IgD-negative memory B cell (primary cell): Measurements from ENCODE around the gene ATP2A1. TPM values are rescaled to one million over a fixed set of nuclear protein-coding genes. Genes with fewer than 3 reads are reported as not detected.
"Not testable (repeated sequence)": the region's sequence is repeated elsewhere in the genome, so short reads cannot be mapped to it uniquely, and the experiment has no call there.

ENCODE experiments used
- H3K27ac Mint-ChIP-seq, 3 donors: one replicate each; pipeline ENCODE4 v1.8.0; 2020 to 2022; ENCODE audit warnings: mild to moderate bottlenecking in 3 of 3, mixed read lengths in 3 of 3, moderate library complexity in 1 of 3
- H3K27me3 Mint-ChIP-seq: one replicate; pipeline ENCODE4 v1.8.0; 2021; ENCODE audit warnings: mixed read lengths
- H3K36me3 Mint-ChIP-seq: one replicate; pipeline ENCODE4 v1.8.0; 2020; ENCODE audit warnings: mild to moderate bottlenecking, mixed read lengths
- H3K4me1 Mint-ChIP-seq, 3 donors: one replicate each; pipeline ENCODE4 v1.8.0; 2020 to 2022; ENCODE audit warnings: mixed read lengths in 3 of 3, mild to moderate bottlenecking in 1 of 3
- H3K4me3 Mint-ChIP-seq, 4 donors: one replicate each; pipeline ENCODE4 v1.8.0; 2020 to 2022; ENCODE audit warnings: mild to moderate bottlenecking in 4 of 4, mixed read lengths in 4 of 4, moderate library complexity in 3 of 4
- H3K9me3 Mint-ChIP-seq, 3 donors: one replicate each; pipeline ENCODE4 v1.8.0; 2020 to 2021; ENCODE audit warnings: mixed read lengths in 3 of 3, mild to moderate bottlenecking in 1 of 3
- polyA plus RNA-seq: library from polyadenylated mRNA; unstranded; fragments of 300-500 nt; fragmentation: Illumina TruSeq; gene quantifications from one replicate; pipeline ENCODE4 v1.2.3, GENCODE V29; 2021

The ATP2A1 gene
- polyA plus RNA-seq, 1 donor from 2014 or later, result not detected

- Mint-ChIP-seq H3K4me1 (peaks cover 0 to 3% (median 2%) of the 10 kb centered on the region in 3 donors), H3K4me3 (no peak overlapping the region), H3K9me3 (no peaks in the 10 kb centered on the region), H3K27me3 (peaks cover 6% of the 10 kb centered on the region), H3K27ac (no peak overlapping the region), H3K36me3 (no peaks in the 10 kb centered on the region)
Observed at GRCh38 chr16:28883221-28883996, 5.1 kb downstream of the ATP2A1 start.

GRCh38 chr16:28884045-28884444 lies 5.8 kb downstream of the ATP2A1 start:
- peaks cover 0 to 3% (median 2%) of the 10 kb centered on the region in 3 donors for H3K4me1 Mint-ChIP-seq
- H3K4me3 Mint-ChIP-seq, result no peak overlapping the region
- H3K27ac Mint-ChIP-seq, result no peak overlapping the region
- no peaks in the 10 kb centered on the region for H3K9me3 Mint-ChIP-seq
- no peaks in the 10 kb centered on the region for H3K36me3 Mint-ChIP-seq
- H3K27me3 Mint-ChIP-seq, result peaks cover 6% of the 10 kb centered on the region

GRCh38 chr16:28886945-28887344 lies 8.7 kb downstream of the ATP2A1 start:
- H3K27me3 Mint-ChIP-seq, result no peaks in the 10 kb centered on the region
- no peaks in the 10 kb centered on the region for H3K4me1 Mint-ChIP-seq
- no peaks in the 10 kb centered on the region for H3K9me3 Mint-ChIP-seq
- H3K27ac Mint-ChIP-seq, result no peak overlapping the region
- no peaks in the 10 kb centered on the region for H3K36me3 Mint-ChIP-seq
- no peak overlapping the region for H3K4me3 Mint-ChIP-seq

- not testable (repeated sequence) for H3K9me3 Mint-ChIP-seq, H3K36me3 Mint-ChIP-seq, H3K4me1 Mint-ChIP-seq, H3K27me3 Mint-ChIP-seq, H3K4me3 Mint-ChIP-seq, H3K27ac Mint-ChIP-seq
Observed at GRCh38 chr16:28890355-28890754, 12.1 kb downstream of the ATP2A1 start.

- Mint-ChIP-seq H3K9me3 (no peaks in the 10 kb centered on the region), H3K27me3 (no peaks in the 10 kb centered on the region), H3K4me1 (no peaks in the 10 kb centered on the region), H3K4me3 (peak overlapping the region in 1 of 4 donors; percentile 18), H3K27ac (no peak overlapping the region), H3K36me3 (peaks cover 2% of the 10 kb centered on the region)
Observed at GRCh38 chr16:28891964-28892890, 13.9 kb downstream of the ATP2A1 start.

GRCh38 chr16:28893291-28893690 lies 15.0 kb downstream of the ATP2A1 start:
- H3K36me3 Mint-ChIP-seq, result peaks cover 2% of the 10 kb centered on the region
- H3K9me3 Mint-ChIP-seq, result no peaks in the 10 kb centered on the region
- H3K27ac Mint-ChIP-seq, result peak overlapping the region in 1 of 3 donors; percentile 50
- no peaks in the 10 kb centered on the region for H3K27me3 Mint-ChIP-seq
- H3K4me3 Mint-ChIP-seq, result no peak overlapping the region
- H3K4me1 Mint-ChIP-seq, result no peaks in the 10 kb centered on the region

GRCh38 chr16:28895609-28896008 lies 17.3 kb downstream of the ATP2A1 start:
- H3K36me3 Mint-ChIP-seq, result peaks cover 3% of the 10 kb centered on the region
- H3K4me1 Mint-ChIP-seq, result no peaks in the 10 kb centered on the region
- no peaks in the 10 kb centered on the region for H3K9me3 Mint-ChIP-seq
- no peak overlapping the region for H3K4me3 Mint-ChIP-seq
- H3K27me3 Mint-ChIP-seq, result no peaks in the 10 kb centered on the region
- H3K27ac Mint-ChIP-seq, result peak overlapping the region in 1 of 3 donors; percentile 63

- no peaks in the 10 kb centered on the region for H3K27me3 Mint-ChIP-seq
- no peaks in the 10 kb centered on the region for H3K9me3 Mint-ChIP-seq
- H3K36me3 Mint-ChIP-seq, result peaks cover 3% of the 10 kb centered on the region
- H3K4me1 Mint-ChIP-seq, result peaks cover 0 to 10% (median 2%) of the 10 kb centered on the region in 3 donors
- H3K4me3 Mint-ChIP-seq, result no peak overlapping the region
- no peak overlapping the region for H3K27ac Mint-ChIP-seq
Observed at GRCh38 chr16:28897826-28898225, 19.5 kb downstream of the ATP2A1 start.

GRCh38 chr16:28898266-28898665 lies 20.0 kb downstream of the ATP2A1 start:
- Mint-ChIP-seq H3K36me3 (peaks cover 3% of the 10 kb centered on the region), H3K27me3 (no peaks in the 10 kb centered on the region), H3K9me3 (no peaks in the 10 kb centered on the region), H3K27ac (no peak overlapping the region), H3K4me3 (no peak overlapping the region), H3K4me1 (peaks cover 0 to 11% (median 3%) of the 10 kb centered on the region in 3 donors)

GRCh38 chr16:28898942-28899341 lies 20.7 kb downstream of the ATP2A1 start:
- H3K27me3 Mint-ChIP-seq, result no peaks in the 10 kb centered on the region
- no peak overlapping the region for H3K27ac Mint-ChIP-seq
- H3K4me3 Mint-ChIP-seq, result no peak overlapping the region
- peaks cover 0 to 14% (median 3%) of the 10 kb centered on the region in 3 donors for H3K4me1 Mint-ChIP-seq
- H3K36me3 Mint-ChIP-seq, result peaks cover 3% of the 10 kb centered on the region
- H3K9me3 Mint-ChIP-seq, result no peaks in the 10 kb centered on the region

- H3K27ac Mint-ChIP-seq, result no peak overlapping the region
- no peak overlapping the region for H3K4me3 Mint-ChIP-seq
- no peaks in the 10 kb centered on the region for H3K9me3 Mint-ChIP-seq
- H3K4me1 Mint-ChIP-seq, result peaks cover 0 to 14% (median 4%) of the 10 kb centered on the region in 3 donors
- peaks cover 3% of the 10 kb centered on the region for H3K36me3 Mint-ChIP-seq
- H3K27me3 Mint-ChIP-seq, result no peaks in the 10 kb centered on the region
Observed at GRCh38 chr16:28899882-28900590, 21.7 kb downstream of the ATP2A1 start.

GRCh38 chr16:28900601-28901000 lies 22.3 kb downstream of the ATP2A1 start:
- Mint-ChIP-seq H3K27me3 (no peaks in the 10 kb centered on the region), H3K9me3 (no peaks in the 10 kb centered on the region), H3K27ac (no peak overlapping the region), H3K4me3 (no peak overlapping the region), H3K4me1 (peaks cover 0 to 14% (median 4%) of the 10 kb centered on the region in 3 donors), H3K36me3 (peaks cover 3% of the 10 kb centered on the region)

- Mint-ChIP-seq H3K4me1 (peaks cover 0 to 14% (median 4%) of the 10 kb centered on the region in 3 donors), H3K36me3 (peaks cover 1% of the 10 kb centered on the region), H3K27ac (no peak overlapping the region), H3K9me3 (no peaks in the 10 kb centered on the region), H3K27me3 (no peaks in the 10 kb centered on the region), H3K4me3 (no peak overlapping the region)
Observed at GRCh38 chr16:28901862-28902261, 23.6 kb downstream of the ATP2A1 start.

- Mint-ChIP-seq H3K4me3 (peak overlapping the region in 1 of 4 donors; percentile 70), H3K27me3 (no peaks in the 10 kb centered on the region), H3K27ac (peak overlapping the region in 2 of 3 donors; percentile 88 to 91)
Observed at GRCh38 chr16:28902909-28903308, 24.6 kb downstream of the ATP2A1 start.

More at GRCh38 chr16:28902909-28903308, 24.6 kb downstream of the ATP2A1 start:
- H3K9me3 Mint-ChIP-seq, result no peaks in the 10 kb centered on the region
- H3K36me3 Mint-ChIP-seq, result peaks cover 1% of the 10 kb centered on the region
- H3K4me1 Mint-ChIP-seq, result peaks cover 0 to 14% (median 4%) of the 10 kb centered on the region in 3 donors
